Middle frontal gyrus (tissue), 1 donor: ENCODE data around the gene KIRREL3.

ENCODE experiments used
- DNase-seq: peaks from one replicate; pipeline ENCODE4 v3.0.0-alpha.2; 2015; ENCODE audit warnings: low spot score; ENCODE audit errors: extremely low spot score

Gene KIRREL3

GRCh38 chr11:126917531-126918204 is 82.9 kb downstream of the KIRREL3 start:
- peak; percentile 61 for DNase-seq

- DNase-seq: no peak
Measured at GRCh38 chr11:126915430-126915829, 85.1 kb downstream of the KIRREL3 start.

- no peak for DNase-seq
Measured at GRCh38 chr11:126914941-126915340, 85.6 kb downstream of the KIRREL3 start.

- DNase-seq: no peak
Measured at GRCh38 chr11:126914166-126914565, 86.4 kb downstream of the KIRREL3 start.

- DNase-seq: no peak
Measured at GRCh38 chr11:126904520-126904919, 96.0 kb downstream of the KIRREL3 start.

GRCh38 chr11:126901783-126902182 is 98.8 kb downstream of the KIRREL3 start:
- no peak for DNase-seq

- DNase-seq: no peak
Measured at GRCh38 chr11:126899961-126900748, 100.4 kb downstream of the KIRREL3 start.

GRCh38 chr11:126898802-126899201 is 101.8 kb downstream of the KIRREL3 start:
- DNase-seq: no peak

GRCh38 chr11:126897430-126897829 is 103.1 kb downstream of the KIRREL3 start:
- DNase-seq: no peak

- DNase-seq: no peak
Measured at GRCh38 chr11:126896025-126896424, 104.5 kb downstream of the KIRREL3 start.

GRCh38 chr11:126893796-126894195 is 106.8 kb downstream of the KIRREL3 start:
- no peak for DNase-seq

- no peak for DNase-seq
Measured at GRCh38 chr11:126892756-126893155, 107.8 kb downstream of the KIRREL3 start.

GRCh38 chr11:126891556-126892217 is 108.9 kb downstream of the KIRREL3 start:
- no peak for DNase-seq

GRCh38 chr11:126890561-126890960 is 110.0 kb downstream of the KIRREL3 start:
- no peak for DNase-seq

GRCh38 chr11:126888115-126888712 is 112.4 kb downstream of the KIRREL3 start:
- no peak for DNase-seq

- no peak for DNase-seq
Measured at GRCh38 chr11:126886636-126887035, 113.9 kb downstream of the KIRREL3 start.

GRCh38 chr11:126886085-126886484 is 114.5 kb downstream of the KIRREL3 start:
- no peak for DNase-seq

GRCh38 chr11:126884594-126884993 is 116.0 kb downstream of the KIRREL3 start:
- no peak for DNase-seq

- DNase-seq: no peak
Measured at GRCh38 chr11:126884192-126884591, 116.4 kb downstream of the KIRREL3 start.

GRCh38 chr11:126880872-126881271 is 119.7 kb downstream of the KIRREL3 start:
- DNase-seq: no peak

GRCh38 chr11:126879516-126879915 is 121.1 kb downstream of the KIRREL3 start:
- no peak for DNase-seq
